Stimulated activated CD8-positive, alpha-beta memory T cell treated with anti-CD3 and anti-CD28 coated beads, Interleukin-15, amount 100 ng/mL, for 1 hour (primary cell): ENCODE measurements around the gene GSTO2.

Source experiments
- DNase-seq: peaks from one replicate; pipeline ENCODE4 v3.0.0-alpha.2; 2020; ENCODE audit warnings: low read depth

GSTO2 gene

GRCh38 chr10:104308439-104308903 lies 39.5 kb downstream of the GSTO2 start:
- no peak for DNase-seq

- no peak for DNase-seq
Measured at GRCh38 chr10:104309980-104310978, 41.3 kb downstream of the GSTO2 start.

DNA sequence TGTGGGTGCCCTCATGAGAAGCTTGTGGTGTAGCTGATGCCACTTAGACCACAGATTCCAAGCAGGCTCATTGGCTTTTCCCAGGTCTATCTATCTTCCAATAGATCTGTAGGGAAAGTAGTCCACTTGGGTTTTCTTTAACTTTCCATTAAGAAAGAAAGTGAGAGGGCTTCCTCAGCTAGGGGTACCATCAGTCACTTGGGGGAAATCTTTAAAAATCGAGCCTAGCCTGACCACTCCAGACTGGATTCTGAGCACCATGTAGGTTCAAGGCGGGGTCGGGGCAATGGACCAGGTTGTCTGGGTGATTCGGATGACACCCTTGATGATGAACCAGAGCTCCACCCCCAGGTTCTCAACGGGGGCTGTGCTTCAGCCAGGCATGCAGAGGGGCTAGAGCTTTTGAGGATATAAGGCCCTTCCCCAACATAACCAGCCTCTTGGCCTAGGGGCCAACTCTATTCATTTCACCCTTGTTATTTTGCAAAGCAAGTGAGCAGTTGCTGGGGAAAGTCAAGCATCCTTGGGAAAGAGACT lies 42.3 kb downstream of the GSTO2 start:
- no peak for DNase-seq

DNA sequence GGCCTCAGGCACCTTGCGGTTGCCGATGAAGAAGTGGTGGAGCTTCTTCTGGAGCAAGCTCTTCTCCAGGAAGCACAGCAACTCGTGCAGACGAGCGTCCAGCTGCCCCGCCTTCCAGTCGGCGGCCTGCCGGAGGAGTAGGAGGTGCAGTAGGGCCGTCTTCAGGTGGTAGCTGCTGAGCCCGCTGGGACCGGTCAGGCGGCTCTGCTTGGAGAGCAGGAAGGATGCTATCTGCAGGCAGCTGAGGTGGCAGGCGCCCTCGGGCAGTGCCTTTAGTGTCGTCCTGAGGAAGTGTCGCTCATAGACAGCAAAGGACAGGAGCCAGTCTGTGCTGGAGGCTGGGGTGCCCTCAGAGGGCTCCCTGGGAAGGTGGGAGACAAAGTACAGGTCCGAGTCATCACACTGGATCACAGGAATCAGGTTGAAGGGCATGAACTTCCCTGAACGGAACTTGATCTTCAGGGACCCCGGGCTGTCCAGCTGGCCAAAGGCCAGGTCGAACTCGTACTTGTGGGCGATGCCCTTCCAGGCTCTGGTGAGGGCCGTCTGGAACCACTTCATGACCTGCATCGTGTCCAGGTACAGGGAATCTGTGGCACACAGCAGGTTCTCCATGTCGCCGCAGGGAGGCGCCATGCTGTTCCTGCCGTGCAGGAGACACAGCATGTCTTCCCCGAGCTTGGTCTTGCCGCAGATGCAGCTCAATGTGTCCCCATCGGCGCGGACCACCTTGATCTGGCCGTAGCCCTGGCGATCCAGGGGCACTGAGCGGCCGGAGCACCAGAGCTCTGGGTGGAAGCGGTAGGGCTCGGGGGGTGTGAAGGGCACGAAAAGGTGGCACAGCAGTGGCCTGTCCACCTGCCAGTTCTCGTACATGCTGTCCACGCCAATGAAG lies 45.9 kb downstream of the GSTO2 start:
- no peak for DNase-seq

DNA sequence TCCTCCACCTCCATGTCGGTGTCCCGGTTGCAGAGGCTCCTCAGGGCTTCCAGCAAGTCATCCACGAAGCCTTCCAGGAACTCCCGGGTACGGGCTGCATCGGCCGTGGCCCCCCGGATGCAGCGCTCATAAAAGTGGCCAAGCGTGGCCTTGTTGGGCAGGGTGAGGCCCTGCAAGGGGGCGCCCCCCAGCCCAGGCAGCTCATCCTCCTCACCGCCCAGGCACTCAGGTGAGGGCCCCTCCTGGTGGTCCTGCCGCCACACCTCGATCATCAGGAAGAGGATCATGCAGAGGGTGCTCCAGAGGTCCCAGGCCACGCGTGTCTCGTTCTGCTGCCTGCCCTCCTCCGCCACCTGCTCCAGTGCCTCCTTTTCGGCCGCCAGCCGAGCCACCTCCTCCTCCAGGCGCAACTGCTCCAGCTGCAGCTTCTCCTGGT lies 46.5 kb downstream of the GSTO2 start:
- no peak for DNase-seq

GRCh38 chr10:104316321-104317099 lies 47.5 kb downstream of the GSTO2 start:
- no peak for DNase-seq

DNA sequence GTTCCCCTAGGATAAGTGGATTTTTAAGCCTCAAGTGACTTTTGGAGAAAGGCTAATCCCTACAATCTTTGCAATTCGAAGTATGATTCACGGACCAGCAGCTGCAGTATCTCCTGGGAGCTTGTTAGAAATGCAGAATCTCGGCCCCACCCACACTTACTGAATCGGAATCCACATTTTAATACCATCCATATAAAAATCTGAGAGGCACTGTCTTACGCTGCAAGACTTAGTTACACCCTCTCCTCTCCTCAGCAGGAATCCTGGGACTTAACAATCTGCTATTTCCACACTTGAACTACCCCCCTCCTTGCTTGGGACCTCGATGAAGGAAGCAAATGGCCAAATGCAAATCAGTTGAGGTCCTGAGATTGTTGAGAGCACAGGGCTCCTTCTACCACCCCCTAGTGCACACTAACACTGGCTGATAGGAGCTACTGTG lies 48.3 kb downstream of the GSTO2 start:
- DNase-seq, result no peak

GRCh38 chr10:104317726-104318299 lies 48.8 kb downstream of the GSTO2 start:
- no peak for DNase-seq

DNA sequence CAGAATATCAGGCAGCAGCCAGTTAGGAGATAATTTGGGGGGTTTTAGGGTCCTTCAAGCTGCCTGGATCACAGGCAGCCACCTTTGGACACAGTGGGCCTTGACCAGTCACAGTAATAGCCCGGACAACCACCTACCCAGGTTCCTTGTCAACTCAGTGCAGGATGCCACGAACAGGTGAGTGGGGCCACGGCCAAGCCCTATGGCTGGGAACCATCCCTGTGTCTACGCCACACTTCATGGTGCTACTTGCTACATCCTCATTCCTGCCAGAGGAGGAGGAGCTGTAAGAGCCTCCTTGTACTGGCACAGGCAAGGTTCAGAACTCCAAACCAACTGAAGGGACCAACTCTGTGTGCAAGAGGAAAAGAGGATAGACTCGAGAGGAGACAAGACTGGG lies 49.3 kb downstream of the GSTO2 start:
- DNase-seq, result no peak

DNA sequence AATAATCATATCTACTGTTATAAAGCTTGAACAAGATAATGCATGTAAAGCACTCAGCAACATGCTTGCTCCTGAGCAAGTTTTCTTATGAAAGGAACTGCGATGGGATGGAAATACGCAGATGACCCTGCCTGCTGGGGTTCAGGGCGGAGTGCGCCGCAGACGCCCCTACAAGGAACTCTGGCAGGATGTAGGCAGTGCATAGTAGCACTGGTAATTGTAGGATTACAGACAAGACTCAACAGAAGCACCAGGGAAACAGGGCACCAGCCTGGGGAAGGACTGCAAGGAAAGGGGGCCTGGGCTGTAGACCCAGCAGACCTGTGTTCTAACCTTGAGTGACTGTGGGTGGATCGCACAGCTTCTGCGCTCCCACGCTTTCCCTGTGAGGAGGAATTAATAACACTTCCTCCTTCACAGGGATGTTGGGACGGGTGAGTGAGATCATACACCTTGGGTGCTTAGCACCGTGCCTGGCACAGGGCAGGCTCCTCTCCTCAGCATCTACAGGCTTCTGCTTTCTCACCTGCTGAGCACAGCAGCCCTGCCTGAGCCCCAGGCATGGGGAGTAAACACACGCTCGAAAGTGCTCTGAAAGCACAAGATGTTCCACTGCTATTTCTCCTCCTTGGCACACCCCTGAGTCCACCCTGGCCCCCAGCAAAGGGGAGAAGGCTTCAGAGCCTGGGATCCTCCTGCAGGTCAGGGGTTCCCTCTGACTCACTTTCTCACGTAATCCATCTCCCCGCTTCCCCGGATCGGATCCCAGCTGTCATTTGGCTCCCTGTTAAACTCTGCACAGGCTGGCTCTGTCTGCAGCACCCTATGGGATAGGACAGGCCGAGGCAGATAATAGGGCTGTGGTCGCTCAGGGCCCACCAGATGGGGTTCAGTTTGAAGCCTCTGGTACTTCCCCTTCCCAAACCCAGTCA lies 50.1 kb downstream of the GSTO2 start:
- DNase-seq, result no peak

GRCh38 chr10:104321226-104321625 lies 52.2 kb downstream of the GSTO2 start:
- no peak for DNase-seq

GRCh38 chr10:104321725-104322415 lies 52.9 kb downstream of the GSTO2 start:
- no peak for DNase-seq

- DNase-seq, result no peak
Measured at GRCh38 chr10:104322416-104322782, 53.4 kb downstream of the GSTO2 start.

- no peak for DNase-seq
Measured at GRCh38 chr10:104323085-104323484, 54.1 kb downstream of the GSTO2 start.

- no peak for DNase-seq
Measured at GRCh38 chr10:104323760-104324201, 54.8 kb downstream of the GSTO2 start.

DNA sequence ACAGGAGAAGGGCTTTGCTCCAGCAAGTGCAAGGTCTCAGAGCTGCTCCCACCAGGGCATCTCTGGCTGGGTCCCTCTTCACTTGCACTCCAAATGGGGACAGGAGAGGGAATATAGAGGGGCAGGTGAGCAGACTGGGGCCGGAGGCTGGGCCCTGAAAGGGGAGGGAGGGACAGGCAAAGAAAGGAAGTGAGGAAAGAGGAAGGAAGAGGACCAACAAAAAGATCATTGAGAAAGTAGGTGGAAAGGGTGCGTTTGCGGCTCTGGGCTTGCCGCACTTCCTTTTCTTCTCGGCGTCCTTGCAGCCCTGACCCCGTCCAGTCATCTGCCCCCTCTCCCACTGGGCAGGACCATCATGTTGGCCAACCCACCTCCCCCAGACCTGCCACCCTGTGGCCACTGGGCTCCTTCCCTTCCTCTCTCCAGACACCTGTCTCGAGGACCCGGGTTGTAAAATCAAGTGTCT lies 55.3 kb downstream of the GSTO2 start:
- no peak for DNase-seq

DNA sequence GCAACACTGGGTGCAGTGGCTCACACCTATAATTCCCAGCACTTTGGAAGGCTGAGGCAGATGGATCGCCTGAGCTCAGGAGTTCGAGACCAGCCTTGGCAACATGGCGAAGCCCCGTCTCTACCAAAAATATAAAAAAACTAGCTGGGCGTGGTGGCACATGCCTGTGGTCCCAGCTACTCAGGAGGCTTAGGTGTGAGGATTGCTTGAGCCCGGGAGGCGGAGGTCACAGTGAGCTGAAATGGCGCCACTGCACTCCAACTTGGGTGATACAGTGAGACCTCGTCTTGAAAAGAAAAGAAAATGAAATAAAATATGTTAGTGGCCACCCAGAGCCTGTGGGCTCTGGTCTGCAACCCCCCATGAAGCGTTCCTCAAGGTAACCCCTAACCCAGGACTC lies 55.9 kb downstream of the GSTO2 start:
- DNase-seq, result no peak

- no peak for DNase-seq
Measured at GRCh38 chr10:104325436-104326435, 56.8 kb downstream of the GSTO2 start.
